ENCODE measurements around the gene PRAMEF10. TPM values are rescaled to one million over a fixed set of nuclear protein-coding genes. Genes with fewer than 3 reads are reported as not detected.
"Not testable (repeated sequence)": the region's sequence is repeated elsewhere in the genome, so short reads cannot be mapped to it uniquely, and the experiment has no call there.

PRAMEF10 gene, protein sequence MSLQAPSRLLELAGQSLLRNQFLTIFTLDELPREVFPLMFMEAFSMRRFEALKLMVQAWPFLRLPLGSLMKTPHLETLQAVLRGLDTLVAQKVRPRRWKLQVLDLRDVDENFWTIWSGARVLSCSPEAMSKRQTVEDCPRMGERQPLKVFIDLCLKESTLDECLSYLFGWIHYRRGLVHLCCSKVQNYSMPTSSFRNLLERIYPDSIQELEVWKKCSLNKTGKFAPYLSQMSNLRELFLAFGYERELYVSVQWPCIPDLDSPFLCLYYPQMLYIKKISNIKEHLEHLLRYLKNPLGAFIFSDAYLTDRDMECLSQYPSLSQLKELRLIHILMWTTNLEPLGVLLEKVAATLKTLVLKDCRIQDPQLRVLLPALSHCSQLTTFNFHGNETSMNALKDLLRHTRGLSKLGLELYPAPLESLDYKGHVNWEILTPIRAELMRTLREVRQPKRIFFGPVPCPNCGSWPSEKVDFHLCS
- total RNA-seq (not detected in 2 replicates), polyA plus RNA-seq (not detected in 2 replicates)

DNA sequence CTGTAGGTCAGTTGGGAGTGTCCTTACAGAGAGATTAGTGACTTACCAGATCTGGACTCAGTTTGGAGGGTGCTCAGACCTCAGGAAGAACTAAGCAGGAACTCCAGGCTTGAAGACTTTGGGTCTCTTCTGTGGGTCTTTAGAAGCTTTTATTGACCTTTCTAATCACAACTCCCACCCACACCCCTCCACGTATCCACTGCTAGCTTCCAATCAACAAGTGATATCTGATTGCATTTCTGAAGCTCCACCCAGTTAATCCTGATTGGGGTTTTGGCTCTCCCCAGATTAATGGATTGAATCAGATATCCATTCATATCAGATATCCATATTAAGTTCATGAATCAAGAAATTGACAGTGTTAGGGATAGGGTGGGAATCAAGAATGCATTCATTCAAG, at the start of gene PRAMEF10:
TSS of gene PRAMEF10 (minus strand) at position 101 of the 400 bp plus-strand sequence. CDS start 2,423 bp downstream, outside the sequence.
- not testable (repeated sequence) for H3K4me3 ChIP-seq; H4K20me1 ChIP-seq (ENCODE audit: insufficient read depth, poor library complexity, severe bottlenecking); H3K9me2 ChIP-seq (replicated peaks; ENCODE audit: insufficient read depth); H3K79me2 ChIP-seq; H3K4me1 ChIP-seq (ENCODE audit: insufficient read depth); H3K27me3 ChIP-seq; H3K36me3 ChIP-seq (replicated peaks; ENCODE audit: insufficient read depth, low read depth); H2AFZ ChIP-seq; H3K9me3 ChIP-seq (ENCODE audit: low read depth); H3K27ac ChIP-seq; DNase-seq (ENCODE audit: low spot score); H3K4me2 ChIP-seq
- WGBS (ENCODE audit: low lambda C conversion rate, missing lambda C conversion rate): 33% methylated on average over 1 of the region's 1 CpG

DNA sequence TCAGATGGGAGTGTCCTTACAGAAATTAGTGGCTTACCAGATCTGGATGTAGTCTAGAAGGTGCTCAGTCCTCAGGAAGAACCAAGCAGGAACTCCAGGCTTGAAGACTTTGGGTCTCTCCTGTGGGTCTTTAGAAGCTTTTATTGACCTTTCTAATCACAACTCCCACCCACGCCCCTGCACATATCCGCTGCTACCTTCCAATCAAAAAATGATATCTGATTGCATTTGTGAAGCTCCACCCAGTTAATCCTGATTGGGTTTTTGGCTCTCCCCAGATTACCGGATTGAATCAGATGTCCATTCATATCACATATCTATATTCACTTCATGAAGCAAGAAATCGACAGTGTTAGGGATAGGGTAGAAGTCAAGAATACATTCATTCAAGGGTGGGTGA, 49.4 kb upstream of the PRAMEF10 start, which contains the start of gene PRAMEF6:
TSS of gene PRAMEF6 (minus strand) at position 101 of the 400 bp plus-strand sequence. CDS start 5,062 bp downstream, outside the sequence.
- not testable (repeated sequence) for H2AFZ ChIP-seq; H3K27ac ChIP-seq; H3K27me3 ChIP-seq; H4K20me1 ChIP-seq (ENCODE audit: insufficient read depth, poor library complexity, severe bottlenecking); H3K4me1 ChIP-seq (ENCODE audit: insufficient read depth); DNase-seq (ENCODE audit: low spot score); H3K4me2 ChIP-seq; H3K9me3 ChIP-seq (ENCODE audit: low read depth); H3K79me2 ChIP-seq; H3K36me3 ChIP-seq (replicated peaks; ENCODE audit: insufficient read depth, low read depth); H3K9me2 ChIP-seq (replicated peaks; ENCODE audit: insufficient read depth); H3K4me3 ChIP-seq
- WGBS (ENCODE audit: low lambda C conversion rate, missing lambda C conversion rate): 82% methylated on average over 4 of the region's 4 CpGs

DNA sequence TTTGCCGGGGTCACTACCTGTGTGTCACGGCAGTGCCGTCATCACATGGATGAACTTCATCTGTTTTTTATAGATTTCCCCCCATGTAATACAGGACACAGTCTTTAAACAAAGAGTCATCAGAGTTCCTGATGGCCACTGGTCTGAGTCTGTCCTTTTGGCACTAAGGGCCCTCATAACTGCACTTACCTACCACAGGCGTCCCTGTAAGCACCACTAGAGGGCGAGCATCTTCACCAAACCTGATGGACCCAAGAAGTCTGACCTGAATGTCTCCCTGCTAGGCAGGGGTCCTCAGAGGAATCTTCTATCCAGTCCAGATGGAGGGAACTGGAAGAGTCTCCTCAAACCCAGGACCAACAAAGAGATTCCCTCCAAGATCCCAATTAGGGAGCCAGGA, 26.3 kb upstream of the PRAMEF10 start:
- H3K4me1 ChIP-seq (ENCODE audit: insufficient read depth); H3K27me3 ChIP-seq; DNase-seq (ENCODE audit: low spot score); H3K79me2 ChIP-seq; H3K9me3 ChIP-seq (ENCODE audit: low read depth); H4K20me1 ChIP-seq (ENCODE audit: insufficient read depth, poor library complexity, severe bottlenecking); H3K9me2 ChIP-seq (replicated peaks; ENCODE audit: insufficient read depth); H3K36me3 ChIP-seq (replicated peaks; ENCODE audit: insufficient read depth, low read depth); H3K4me2 ChIP-seq; H3K4me3 ChIP-seq; H2AFZ ChIP-seq; H3K27ac ChIP-seq: not testable (repeated sequence)
- 61% methylated on average over 4 of the region's 5 CpGs for WGBS (ENCODE audit: low lambda C conversion rate, missing lambda C conversion rate)

DNA sequence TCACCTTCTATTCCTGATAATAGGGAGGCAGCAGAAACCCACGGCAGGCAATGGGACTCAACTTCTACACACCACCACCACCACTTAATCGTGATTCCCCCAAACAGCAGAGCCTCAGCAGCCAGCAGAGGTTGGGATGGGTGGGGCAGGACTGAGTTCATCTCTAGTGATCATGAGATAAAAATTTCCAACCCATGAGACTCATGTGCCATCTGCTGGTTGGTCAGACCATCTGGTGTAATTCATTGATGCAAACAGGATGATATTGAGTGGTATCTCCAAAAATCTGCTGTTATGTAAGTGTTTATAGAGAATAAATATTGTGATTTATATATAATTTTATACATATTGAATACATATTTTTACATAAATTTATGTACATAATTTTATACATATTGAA, 23.7 kb upstream of the PRAMEF10 start:
- H4K20me1 ChIP-seq (ENCODE audit: insufficient read depth, poor library complexity, severe bottlenecking); H3K79me2 ChIP-seq; H3K4me3 ChIP-seq; H3K9me3 ChIP-seq (ENCODE audit: low read depth); H3K4me1 ChIP-seq (ENCODE audit: insufficient read depth); DNase-seq (ENCODE audit: low spot score); H3K9me2 ChIP-seq (replicated peaks; ENCODE audit: insufficient read depth); H3K27ac ChIP-seq; H3K27me3 ChIP-seq; H2AFZ ChIP-seq; H3K36me3 ChIP-seq (replicated peaks; ENCODE audit: insufficient read depth, low read depth); H3K4me2 ChIP-seq: not testable (repeated sequence)
- WGBS (ENCODE audit: low lambda C conversion rate, missing lambda C conversion rate): 63% methylated on average over 2 of the region's 2 CpGs

DNA sequence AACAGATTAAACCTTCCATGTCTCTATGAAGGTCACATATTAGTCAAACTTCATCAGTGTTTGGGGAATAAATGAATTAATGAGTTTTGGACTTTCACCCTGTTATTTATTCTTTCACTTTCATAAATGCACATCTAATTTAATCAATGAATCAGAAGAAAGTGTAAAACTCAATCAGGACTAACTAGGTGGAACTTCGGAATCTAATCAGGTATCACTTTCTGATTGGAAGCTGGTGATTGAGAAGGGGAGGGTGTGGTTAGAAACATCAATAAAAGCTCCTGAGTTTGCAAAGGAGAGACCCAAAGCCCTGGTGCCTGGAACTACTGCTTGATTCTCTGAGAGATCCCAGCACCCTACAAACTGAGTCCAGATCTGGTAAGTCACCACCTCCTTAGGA, 18.2 kb upstream of the PRAMEF10 start, which contains the start of gene PRAMEF7:
TSS of gene PRAMEF7 (plus strand) at position 301 of the 400 bp plus-strand sequence. CDS start 1,083 bp downstream, outside the sequence.
- not testable (repeated sequence) for H3K9me3 ChIP-seq (ENCODE audit: low read depth); H3K27me3 ChIP-seq; H3K27ac ChIP-seq; H3K4me2 ChIP-seq; H3K4me3 ChIP-seq; H3K79me2 ChIP-seq; H3K9me2 ChIP-seq (replicated peaks; ENCODE audit: insufficient read depth); H3K4me1 ChIP-seq (ENCODE audit: insufficient read depth); H3K36me3 ChIP-seq (replicated peaks; ENCODE audit: insufficient read depth, low read depth); DNase-seq (ENCODE audit: low spot score); H2AFZ ChIP-seq; H4K20me1 ChIP-seq (ENCODE audit: insufficient read depth, poor library complexity, severe bottlenecking)
- no CpG with 5 or more reads among the region's 1 CpG for WGBS (ENCODE audit: low lambda C conversion rate, missing lambda C conversion rate)

DNA sequence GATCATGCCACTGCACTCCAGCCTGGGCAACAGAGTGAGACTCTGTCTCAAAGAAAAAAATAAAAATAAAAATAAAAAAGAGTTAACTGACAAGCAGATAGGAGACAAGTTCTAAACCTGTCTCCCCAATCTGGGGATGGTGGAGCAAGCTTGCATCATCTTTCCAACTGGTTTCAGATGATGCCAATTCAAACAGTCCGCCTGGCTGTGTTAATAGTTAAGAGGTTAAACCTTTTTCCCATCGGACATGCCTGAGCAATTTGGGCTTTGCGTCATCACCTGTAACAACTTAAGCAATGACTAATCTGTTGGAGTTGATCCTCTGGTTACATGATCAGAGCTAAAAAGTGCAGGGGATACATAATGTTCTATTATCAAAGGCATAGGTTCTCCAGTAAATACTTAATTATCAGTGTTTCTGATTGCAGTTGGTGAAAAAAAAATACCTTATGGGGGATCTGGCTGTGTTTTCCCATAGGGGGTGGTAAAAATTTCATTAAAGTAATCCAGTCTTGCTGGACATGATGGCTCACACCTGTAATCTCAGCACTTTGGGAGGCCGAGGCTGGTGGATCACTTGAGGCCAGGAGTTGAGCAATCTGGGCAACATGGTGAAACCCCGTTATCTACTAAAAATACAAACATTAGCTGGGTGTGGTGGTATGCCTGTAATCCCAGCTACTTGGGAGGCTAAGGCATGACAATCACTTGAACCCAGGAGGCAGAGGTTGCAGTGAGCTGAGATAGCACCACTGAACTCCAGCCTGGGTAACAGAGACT, 5.9 kb upstream of the PRAMEF10 start:
- 78% methylated on average over 4 of the region's 5 CpGs for WGBS (ENCODE audit: low lambda C conversion rate, missing lambda C conversion rate)
- H4K20me1 ChIP-seq (ENCODE audit: insufficient read depth, poor library complexity, severe bottlenecking); H3K4me1 ChIP-seq (ENCODE audit: insufficient read depth); H3K4me3 ChIP-seq; H3K27me3 ChIP-seq; DNase-seq (ENCODE audit: low spot score); H3K4me2 ChIP-seq; H3K79me2 ChIP-seq; H3K27ac ChIP-seq; H2AFZ ChIP-seq; H3K36me3 ChIP-seq (replicated peaks; ENCODE audit: insufficient read depth, low read depth); H3K9me2 ChIP-seq (replicated peaks; ENCODE audit: insufficient read depth); H3K9me3 ChIP-seq (ENCODE audit: low read depth): not testable (repeated sequence)

DNA sequence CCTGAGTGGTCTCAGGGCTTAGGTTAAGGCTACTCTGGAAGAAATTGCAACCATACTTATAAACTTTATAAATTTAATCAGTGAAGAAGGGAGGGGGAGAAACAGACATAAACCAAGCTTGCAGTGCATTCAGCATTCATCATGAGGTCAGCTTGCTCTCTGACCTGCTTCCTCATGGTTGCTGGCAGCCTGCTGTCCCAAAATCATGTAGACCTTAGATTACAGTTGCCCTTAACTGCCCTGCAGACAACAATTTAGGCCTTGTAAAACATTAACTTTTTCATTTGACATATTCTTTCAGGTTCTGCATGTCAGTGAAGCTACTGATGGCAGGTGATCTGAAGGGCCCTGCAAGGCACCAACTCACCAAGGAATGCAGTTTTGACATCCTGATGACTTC, 1.1 kb upstream of the PRAMEF10 start:
- not testable (repeated sequence) for H3K4me3 ChIP-seq; H3K36me3 ChIP-seq (replicated peaks; ENCODE audit: insufficient read depth, low read depth); H3K9me3 ChIP-seq (ENCODE audit: low read depth); H4K20me1 ChIP-seq (ENCODE audit: insufficient read depth, poor library complexity, severe bottlenecking); H3K27ac ChIP-seq; DNase-seq (ENCODE audit: low spot score); H3K9me2 ChIP-seq (replicated peaks; ENCODE audit: insufficient read depth); H2AFZ ChIP-seq; H3K4me1 ChIP-seq (ENCODE audit: insufficient read depth); H3K27me3 ChIP-seq; H3K79me2 ChIP-seq; H3K4me2 ChIP-seq

DNA sequence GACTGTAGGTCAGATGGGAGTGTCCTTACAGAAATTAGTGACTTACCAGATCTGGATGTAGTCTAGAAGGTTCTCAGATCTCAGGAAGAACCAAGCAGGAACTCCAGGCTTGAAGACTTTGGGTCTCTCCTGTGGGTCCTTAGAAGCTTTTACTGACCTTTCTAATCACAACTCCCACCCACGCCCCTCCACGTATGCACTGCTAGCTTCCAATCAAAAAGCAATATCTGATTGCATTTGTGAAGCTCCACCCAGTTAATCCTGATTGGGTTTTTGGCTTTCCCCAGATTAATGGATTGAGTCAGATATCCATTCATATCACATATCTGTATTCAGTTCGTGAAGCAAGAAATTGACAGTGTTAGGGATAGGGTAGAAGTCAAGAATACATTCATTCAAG, 12.0 kb downstream of the PRAMEF10 start, which contains the start of gene PRAMEF4:
TSS of gene PRAMEF4 (minus strand) at position 101 of the 400 bp plus-strand sequence. CDS start 2,807 bp downstream, outside the sequence.
- H2AFZ ChIP-seq: not testable (repeated sequence)

More for the DNA sequence above, 12.0 kb downstream of the PRAMEF10 start, which contains the start of gene PRAMEF4:
- H3K9me3 ChIP-seq (ENCODE audit: low read depth); H4K20me1 ChIP-seq (ENCODE audit: insufficient read depth, poor library complexity, severe bottlenecking); H3K36me3 ChIP-seq (replicated peaks; ENCODE audit: insufficient read depth, low read depth); H3K27me3 ChIP-seq; DNase-seq (ENCODE audit: low spot score); H3K27ac ChIP-seq; H3K4me3 ChIP-seq; H3K4me2 ChIP-seq; H3K79me2 ChIP-seq; H3K4me1 ChIP-seq (ENCODE audit: insufficient read depth); H3K9me2 ChIP-seq (replicated peaks; ENCODE audit: insufficient read depth): not testable (repeated sequence)
- 50% methylated on average over 3 of the region's 3 CpGs for WGBS (ENCODE audit: low lambda C conversion rate, missing lambda C conversion rate)
